ENCODE results near the gene ZBTB20. TPM values are rescaled to one million over a fixed set of nuclear protein-coding genes. Genes with fewer than 3 reads are reported as not detected.
A peak's percentile ranks its signal among the peaks of the same experiment; 100 is the strongest.

Gene ZBTB20
- total and polyA plus RNA-seq, 7 donors = 0.40 to 74.9 (median 41.7) TPM

DNA sequence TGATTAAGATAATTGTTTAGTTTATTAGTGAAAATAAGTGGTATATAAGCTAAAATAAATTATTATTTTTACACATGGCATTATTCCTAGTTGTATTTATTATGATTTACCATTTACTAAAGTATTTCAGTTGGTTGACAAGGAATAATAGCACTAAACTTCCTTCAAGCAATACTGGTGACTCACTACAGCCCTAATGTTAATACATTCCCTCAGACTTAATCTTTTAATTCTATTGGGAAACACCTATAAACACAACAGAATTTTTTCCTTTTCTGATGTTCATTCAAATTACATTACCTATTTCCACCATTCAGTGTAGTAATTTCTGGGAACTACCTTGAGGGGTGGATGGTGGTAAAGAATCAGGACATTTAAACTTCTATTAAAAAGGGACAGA, 589.3 kb downstream of the ZBTB20 start:
- ATAC-seq (peak in 2 of 4 donors; percentile 36 to 46), DNase-seq (no peak)
- peaks cover 5% of the 10 kb centered on the region for H3K9me3 ChIP-seq
- peaks cover 37% of the 10 kb centered on the region for H3K4me1 ChIP-seq
- intact Hi-C loops (cut with DNase I) = no loop called here
- no peak overlapping the region for H3K4me3 ChIP-seq
- no peaks in the 10 kb centered on the region for H3K27me3 ChIP-seq (ENCODE audit: insufficient read depth in 3 of 3, low read length in 2 of 3)
- TF ChIP-seq, protein P1, sequence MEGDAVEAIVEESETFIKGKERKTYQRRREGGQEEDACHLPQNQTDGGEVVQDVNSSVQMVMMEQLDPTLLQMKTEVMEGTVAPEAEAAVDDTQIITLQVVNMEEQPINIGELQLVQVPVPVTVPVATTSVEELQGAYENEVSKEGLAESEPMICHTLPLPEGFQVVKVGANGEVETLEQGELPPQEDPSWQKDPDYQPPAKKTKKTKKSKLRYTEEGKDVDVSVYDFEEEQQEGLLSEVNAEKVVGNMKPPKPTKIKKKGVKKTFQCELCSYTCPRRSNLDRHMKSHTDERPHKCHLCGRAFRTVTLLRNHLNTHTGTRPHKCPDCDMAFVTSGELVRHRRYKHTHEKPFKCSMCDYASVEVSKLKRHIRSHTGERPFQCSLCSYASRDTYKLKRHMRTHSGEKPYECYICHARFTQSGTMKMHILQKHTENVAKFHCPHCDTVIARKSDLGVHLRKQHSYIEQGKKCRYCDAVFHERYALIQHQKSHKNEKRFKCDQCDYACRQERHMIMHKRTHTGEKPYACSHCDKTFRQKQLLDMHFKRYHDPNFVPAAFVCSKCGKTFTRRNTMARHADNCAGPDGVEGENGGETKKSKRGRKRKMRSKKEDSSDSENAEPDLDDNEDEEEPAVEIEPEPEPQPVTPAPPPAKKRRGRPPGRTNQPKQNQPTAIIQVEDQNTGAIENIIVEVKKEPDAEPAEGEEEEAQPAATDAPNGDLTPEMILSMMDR (IDR thresholded peaks at IDR 0.05) = no peak
- no peaks in the 10 kb centered on the region for H3K36me3 ChIP-seq (ENCODE audit: insufficient read depth in 1 of 2, low read depth in 1 of 2)
- H3K27ac ChIP-seq = peak overlapping the region; percentile 60

DNA sequence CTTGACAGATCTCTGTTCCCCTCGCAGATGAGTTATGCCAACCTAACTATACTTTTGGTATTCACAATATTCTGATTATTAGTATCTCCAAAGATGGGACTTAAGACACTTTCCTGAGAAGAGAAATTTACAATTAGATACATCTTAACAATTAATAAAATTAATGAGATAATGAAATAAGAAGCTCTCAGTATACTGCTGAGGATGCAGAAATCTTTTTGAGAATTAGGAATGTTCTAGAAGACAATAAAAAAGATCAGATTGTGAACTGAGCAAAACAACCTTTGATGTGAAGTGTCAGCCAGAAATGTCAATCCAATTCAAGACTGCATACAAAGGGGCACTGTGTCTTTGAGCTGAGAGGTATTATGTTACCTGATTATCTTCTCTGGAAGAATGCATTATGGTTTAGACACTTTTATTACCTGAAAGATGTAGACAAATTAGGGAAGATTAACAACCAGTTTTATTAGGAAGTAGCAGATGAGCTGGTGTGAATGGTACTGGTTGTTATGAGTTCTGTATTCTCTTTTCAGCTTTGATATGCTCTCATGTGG, 590.4 kb downstream of the ZBTB20 start:
- ATAC-seq (no peak), DNase-seq (no peak)
- TF ChIP-seq, protein P1 (IDR thresholded peaks at IDR 0.05) = no peak
- H3K9me3 ChIP-seq = peaks cover 4% of the 10 kb centered on the region
- intact Hi-C loops (cut with DNase I) = no loop called here
- H3K4me3 ChIP-seq = no peak overlapping the region
- WGBS, 3 donors = 98 to 100% (median 98%) methylated on average over 1 of the region's 1 CpG
- peaks cover 37% of the 10 kb centered on the region for H3K4me1 ChIP-seq
- H3K27me3 ChIP-seq (ENCODE audit: insufficient read depth in 3 of 3, low read length in 2 of 3) = no peaks in the 10 kb centered on the region
- H3K36me3 ChIP-seq (ENCODE audit: insufficient read depth in 1 of 2, low read depth in 1 of 2) = no peaks in the 10 kb centered on the region
- no peak overlapping the region for H3K27ac ChIP-seq

DNA sequence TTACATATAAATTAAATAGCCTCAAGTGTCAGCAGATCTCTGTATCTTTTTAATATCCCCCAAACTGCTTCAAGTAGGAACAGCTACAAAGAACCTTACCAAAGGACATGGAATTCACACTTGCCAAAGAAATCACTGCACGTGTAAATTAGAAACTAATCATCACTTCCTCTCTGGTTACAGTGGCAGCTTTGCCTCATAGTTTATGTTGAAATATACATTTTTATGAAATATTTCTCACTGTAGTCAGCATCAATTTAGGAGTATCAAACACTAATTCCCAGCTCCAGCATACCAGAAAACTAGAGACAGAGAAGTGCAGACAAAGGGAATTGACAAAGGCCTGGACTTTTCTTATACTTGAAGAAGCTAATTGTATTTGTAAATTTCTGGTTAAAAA, 592.4 kb downstream of the ZBTB20 start:
- Histone ChIP-seq H3K27ac (no peak overlapping the region), H3K9me3 (no peaks in the 10 kb centered on the region), H3K4me3 (no peak overlapping the region), H3K27me3 (ENCODE audit: insufficient read depth in 3 of 3, low read length in 2 of 3) (no peaks in the 10 kb centered on the region), H3K4me1 (peaks cover 37% of the 10 kb centered on the region), H3K36me3 (ENCODE audit: insufficient read depth in 1 of 2, low read depth in 1 of 2) (no peaks in the 10 kb centered on the region)
- ATAC-seq = no peak
- TF ChIP-seq, protein P1 (IDR thresholded peaks at IDR 0.05) = no peak
- intact Hi-C loops (cut with DNase I) = no loop called here
- DNase-seq = no peak
- WGBS, 3 donors = 10 to 17% (median 13%) methylated on average over 1 of the region's 1 CpG

DNA sequence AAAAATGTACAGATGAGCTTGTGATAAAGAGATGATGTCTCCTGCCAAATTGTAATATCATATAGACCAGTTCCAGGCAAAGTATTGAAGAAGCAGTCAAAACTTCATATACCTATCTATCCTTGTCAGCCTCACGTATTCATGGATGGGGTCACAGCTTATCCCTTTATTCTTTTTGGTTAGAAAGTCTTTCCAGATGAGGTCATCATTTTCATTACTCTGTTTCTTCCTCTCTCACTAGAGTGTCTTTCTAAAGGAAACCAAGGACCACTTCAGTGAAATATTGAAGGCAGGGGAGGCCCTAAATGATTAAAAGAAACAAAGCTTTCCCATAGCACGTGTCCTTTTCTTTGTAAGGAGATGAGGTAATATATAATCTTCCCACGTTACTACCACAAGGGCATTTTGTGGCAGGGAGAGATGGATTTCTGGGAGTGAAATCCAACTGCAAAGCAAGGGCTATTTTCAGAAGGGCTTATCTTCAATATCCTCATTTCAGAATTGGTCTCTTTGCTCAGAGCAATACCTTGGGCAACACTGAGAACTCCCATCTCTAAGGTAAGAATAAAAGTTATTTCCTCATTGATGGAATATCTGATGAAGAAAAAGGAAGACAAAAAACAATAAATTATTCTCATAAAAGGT, 593.0 kb downstream of the ZBTB20 start:
- TF ChIP-seq, protein P1 (IDR thresholded peaks at IDR 0.05) = no peak
- Histone ChIP-seq H3K27me3 (ENCODE audit: insufficient read depth in 3 of 3, low read length in 2 of 3) (no peaks in the 10 kb centered on the region), H3K27ac (no peak overlapping the region), H3K4me1 (peaks cover 30% of the 10 kb centered on the region), H3K9me3 (no peaks in the 10 kb centered on the region), H3K36me3 (ENCODE audit: insufficient read depth in 1 of 2, low read depth in 1 of 2) (no peaks in the 10 kb centered on the region), H3K4me3 (no peak overlapping the region)
- no peak for DNase-seq
- intact Hi-C loops (cut with DNase I) = no loop called here
- WGBS, 3 donors = 22 to 45% (median 34%) methylated on average over 3 of the region's 3 CpGs
- no peak for ATAC-seq

DNA sequence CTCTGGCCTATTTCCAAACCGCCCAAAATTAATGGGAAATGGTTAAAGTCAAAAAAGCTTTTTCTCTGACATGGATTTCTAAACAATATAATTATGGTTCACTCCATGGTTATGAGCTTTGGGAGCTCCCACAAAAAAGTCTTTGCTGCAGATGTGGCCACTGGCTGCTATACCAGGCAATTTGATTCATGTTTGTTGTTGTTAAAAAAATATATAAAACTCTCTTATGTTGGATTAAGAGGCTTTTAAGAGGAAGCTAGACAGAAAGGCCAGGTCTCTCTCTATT, 594.6 kb downstream of the ZBTB20 start:
- no peak for ATAC-seq

More for the DNA sequence above, 594.6 kb downstream of the ZBTB20 start:
- WGBS, 3 donors = 91 to 95% (median 94%) methylated on average over 1 of the region's 1 CpG
- no peak overlapping the region for H3K4me3 ChIP-seq
- H3K9me3 ChIP-seq = no peaks in the 10 kb centered on the region
- no peaks in the 10 kb centered on the region for H3K36me3 ChIP-seq (ENCODE audit: insufficient read depth in 1 of 2, low read depth in 1 of 2)
- H3K27me3 ChIP-seq (ENCODE audit: insufficient read depth in 3 of 3, low read length in 2 of 3) = no peaks in the 10 kb centered on the region
- H3K27ac ChIP-seq = no peak overlapping the region
- no peak for DNase-seq
- TF ChIP-seq, protein P1 (IDR thresholded peaks at IDR 0.05) = no peak
- intact Hi-C loops (cut with DNase I) = no loop called here
- H3K4me1 ChIP-seq = peaks cover 16% of the 10 kb centered on the region

All from psoas muscle (tissue), 8 donors.